Measurements from ENCODE around the gene PRKAR1A. TPM values are rescaled to one million over a fixed set of nuclear protein-coding genes. Genes with fewer than 3 reads are reported as not detected.

The PRKAR1A gene
- total RNA-seq, 1 experiment from 2014 or later = 174 TPM

DNA sequence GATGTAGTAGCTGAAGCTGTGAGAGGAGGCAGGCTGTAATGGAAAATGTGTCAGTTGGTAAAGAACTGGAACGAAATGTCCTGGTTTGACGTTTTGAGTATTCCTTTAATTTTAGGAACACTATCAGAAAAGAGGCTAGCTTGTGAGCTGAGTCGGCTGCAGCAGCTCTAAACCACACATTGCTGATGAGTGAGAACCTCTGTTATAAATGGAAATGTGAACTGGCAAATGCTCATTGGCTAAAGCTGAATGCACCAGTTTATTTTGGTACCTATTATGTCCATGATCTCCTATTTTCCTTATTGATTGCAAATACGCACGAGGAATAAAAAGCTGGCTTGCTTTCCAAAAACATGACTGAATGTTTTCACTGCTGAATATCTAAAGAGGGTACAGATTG lies 43.9 kb upstream of the PRKAR1A start:
- ATAC-seq (no peak), DNase-seq (ENCODE audit: low read depth, low spot score) (no peak)
- ChIA-PET POLR2A (interaction anchor here (0.7 kb wide), 1 partner anchor 1025 kb away, joined by 3 read pairs; no protein-coding TSS in a partner anchor), CTCF (interaction anchor here (0.6 kb wide), 1 partner anchor 10 kb away, joined by 4 read pairs; no protein-coding TSS in a partner anchor)
- in situ Hi-C loops (cut with HindIII; ENCODE audit: low pct_unique_long_range_greater_than_20kb, low sequenced_read_pairs) = no loop called here
- Histone ChIP-seq H3K4me1 (ENCODE audit: control insufficient read depth, insufficient read depth, low read length) (no peaks in the 10 kb centered on the region; the same call in 1 of the 2 replicates), H3K4me3 (ENCODE audit: low read depth in 2 of 2, low read length in 2 of 2) (no peak overlapping the region), H3K9me3 (ENCODE audit: control insufficient read depth, insufficient read depth, low read depth, low read length) (no peaks in the 10 kb centered on the region), H3K36me3 (ENCODE audit: control insufficient read depth, insufficient read depth, low read length) (no peaks in the 10 kb centered on the region), H3K27me3 (ENCODE audit: control insufficient read depth, insufficient read depth, low read length) (no peaks in the 10 kb centered on the region), H3K27ac (ENCODE audit: low read length) (no peak overlapping the region)
- BruUV-seq (replicated peaks) = no TSS peak
- TF ChIP-seq, protein P1, sequence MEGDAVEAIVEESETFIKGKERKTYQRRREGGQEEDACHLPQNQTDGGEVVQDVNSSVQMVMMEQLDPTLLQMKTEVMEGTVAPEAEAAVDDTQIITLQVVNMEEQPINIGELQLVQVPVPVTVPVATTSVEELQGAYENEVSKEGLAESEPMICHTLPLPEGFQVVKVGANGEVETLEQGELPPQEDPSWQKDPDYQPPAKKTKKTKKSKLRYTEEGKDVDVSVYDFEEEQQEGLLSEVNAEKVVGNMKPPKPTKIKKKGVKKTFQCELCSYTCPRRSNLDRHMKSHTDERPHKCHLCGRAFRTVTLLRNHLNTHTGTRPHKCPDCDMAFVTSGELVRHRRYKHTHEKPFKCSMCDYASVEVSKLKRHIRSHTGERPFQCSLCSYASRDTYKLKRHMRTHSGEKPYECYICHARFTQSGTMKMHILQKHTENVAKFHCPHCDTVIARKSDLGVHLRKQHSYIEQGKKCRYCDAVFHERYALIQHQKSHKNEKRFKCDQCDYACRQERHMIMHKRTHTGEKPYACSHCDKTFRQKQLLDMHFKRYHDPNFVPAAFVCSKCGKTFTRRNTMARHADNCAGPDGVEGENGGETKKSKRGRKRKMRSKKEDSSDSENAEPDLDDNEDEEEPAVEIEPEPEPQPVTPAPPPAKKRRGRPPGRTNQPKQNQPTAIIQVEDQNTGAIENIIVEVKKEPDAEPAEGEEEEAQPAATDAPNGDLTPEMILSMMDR (IDR thresholded peaks at IDR 0.05) = no peak
- TF ChIP-seq POLR2AphosphoS5 (IDR thresholded peaks at IDR 0.05; ENCODE audit: low read depth, low read length) (no peak), SIN3A (IDR thresholded peaks at IDR 0.05; ENCODE audit: borderline replicate concordance, insufficient read depth, low read depth, low read length) (no peak), TCF7L2 (IDR thresholded peaks at IDR 0.05; ENCODE audit: low read depth, low read length) (no peak)
- TF ChIP-seq, protein P2, sequence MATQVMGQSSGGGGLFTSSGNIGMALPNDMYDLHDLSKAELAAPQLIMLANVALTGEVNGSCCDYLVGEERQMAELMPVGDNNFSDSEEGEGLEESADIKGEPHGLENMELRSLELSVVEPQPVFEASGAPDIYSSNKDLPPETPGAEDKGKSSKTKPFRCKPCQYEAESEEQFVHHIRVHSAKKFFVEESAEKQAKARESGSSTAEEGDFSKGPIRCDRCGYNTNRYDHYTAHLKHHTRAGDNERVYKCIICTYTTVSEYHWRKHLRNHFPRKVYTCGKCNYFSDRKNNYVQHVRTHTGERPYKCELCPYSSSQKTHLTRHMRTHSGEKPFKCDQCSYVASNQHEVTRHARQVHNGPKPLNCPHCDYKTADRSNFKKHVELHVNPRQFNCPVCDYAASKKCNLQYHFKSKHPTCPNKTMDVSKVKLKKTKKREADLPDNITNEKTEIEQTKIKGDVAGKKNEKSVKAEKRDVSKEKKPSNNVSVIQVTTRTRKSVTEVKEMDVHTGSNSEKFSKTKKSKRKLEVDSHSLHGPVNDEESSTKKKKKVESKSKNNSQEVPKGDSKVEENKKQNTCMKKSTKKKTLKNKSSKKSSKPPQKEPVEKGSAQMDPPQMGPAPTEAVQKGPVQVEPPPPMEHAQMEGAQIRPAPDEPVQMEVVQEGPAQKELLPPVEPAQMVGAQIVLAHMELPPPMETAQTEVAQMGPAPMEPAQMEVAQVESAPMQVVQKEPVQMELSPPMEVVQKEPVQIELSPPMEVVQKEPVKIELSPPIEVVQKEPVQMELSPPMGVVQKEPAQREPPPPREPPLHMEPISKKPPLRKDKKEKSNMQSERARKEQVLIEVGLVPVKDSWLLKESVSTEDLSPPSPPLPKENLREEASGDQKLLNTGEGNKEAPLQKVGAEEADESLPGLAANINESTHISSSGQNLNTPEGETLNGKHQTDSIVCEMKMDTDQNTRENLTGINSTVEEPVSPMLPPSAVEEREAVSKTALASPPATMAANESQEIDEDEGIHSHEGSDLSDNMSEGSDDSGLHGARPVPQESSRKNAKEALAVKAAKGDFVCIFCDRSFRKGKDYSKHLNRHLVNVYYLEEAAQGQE (IDR thresholded peaks at IDR 0.05; ENCODE audit: insufficient read depth in 1 of 2, low read depth in 2 of 2, low read length in 1 of 2) = no peak
- intact Hi-C loops (cut with micrococcal nuclease; ENCODE audit: unreplicated experiment) = loop anchor here (10.0 kb wide), 4 partner anchors 286 to 504 kb away; no protein-coding TSS in a partner anchor

DNA sequence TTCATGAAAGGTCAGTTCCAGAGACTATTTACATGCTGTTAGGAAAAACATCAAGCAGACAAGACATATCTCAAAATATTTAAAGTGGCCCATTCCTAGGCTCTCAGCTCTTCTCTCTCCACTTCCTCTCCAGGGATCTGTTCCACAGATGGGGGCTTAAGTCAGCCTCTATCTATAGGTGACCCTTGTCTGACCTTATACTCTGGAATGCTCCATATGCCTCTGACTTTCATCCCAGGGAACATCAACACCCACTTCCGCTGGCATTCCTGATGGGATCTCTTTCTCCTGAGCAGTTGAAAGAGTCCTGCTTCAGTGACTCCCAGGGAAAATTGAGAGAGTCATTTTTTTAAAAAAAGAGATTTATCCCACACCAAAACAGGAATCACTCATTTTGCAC lies 43.4 kb upstream of the PRKAR1A start:
- ATAC-seq (no peak), DNase-seq (ENCODE audit: low read depth, low spot score) (no peak)
- intact Hi-C loops (cut with micrococcal nuclease; ENCODE audit: unreplicated experiment) (loop anchor here (10.0 kb wide), 4 partner anchors 286 to 504 kb away; no protein-coding TSS in a partner anchor), in situ Hi-C loops (cut with HindIII; ENCODE audit: low pct_unique_long_range_greater_than_20kb, low sequenced_read_pairs) (no loop called here)
- Histone ChIP-seq H3K27me3 (ENCODE audit: control insufficient read depth, insufficient read depth, low read length) (no peaks in the 10 kb centered on the region), H3K27ac (ENCODE audit: low read length) (no peak overlapping the region), H3K4me1 (ENCODE audit: control insufficient read depth, insufficient read depth, low read length) (no peaks in the 10 kb centered on the region), H3K4me3 (ENCODE audit: low read depth in 2 of 2, low read length in 2 of 2) (no peak overlapping the region), H3K9me3 (ENCODE audit: control insufficient read depth, insufficient read depth, low read depth, low read length) (no peaks in the 10 kb centered on the region), H3K36me3 (ENCODE audit: control insufficient read depth, insufficient read depth, low read length) (no peaks in the 10 kb centered on the region)
- no peak for TF ChIP-seq TCF7L2 (IDR thresholded peaks at IDR 0.05; ENCODE audit: low read depth, low read length)
- TF ChIP-seq, protein P1 (IDR thresholded peaks at IDR 0.05) = no peak
- no peak for TF ChIP-seq SIN3A (IDR thresholded peaks at IDR 0.05; ENCODE audit: borderline replicate concordance, insufficient read depth, low read depth, low read length)
- no peak for TF ChIP-seq POLR2AphosphoS5 (IDR thresholded peaks at IDR 0.05; ENCODE audit: low read depth, low read length)
- TF ChIP-seq, protein P2 (IDR thresholded peaks at IDR 0.05; ENCODE audit: insufficient read depth in 1 of 2, low read depth in 2 of 2, low read length in 1 of 2) = no peak
- BruUV-seq (replicated peaks) = no TSS peak
- ChIA-PET POLR2A (no interaction called here), CTCF (interaction anchor here (0.6 to 0.7 kb wide), 2 partner anchors 11 to 221 kb away, joined by 3 to 4 read pairs; no protein-coding TSS in a partner anchor)
